GM12873 (cell line): ENCODE data around the gene ASF1B.
A peak's percentile ranks its signal among the peaks of the same experiment; 100 is the strongest.

Experiments used
- TF ChIP-seq, protein P1 (sequence below): IDR thresholded peaks from 2 replicates; pipeline ENCODE4 v1.5.1; 2012; ENCODE audit warnings: low read depth, mild to moderate bottlenecking, moderate library complexity, low read length, control low read depth; ENCODE audit not compliant: insufficient read depth; ENCODE audit errors: missing control alignments

The ASF1B gene

GRCh38 chr19:14091081-14091812 lies 45.1 kb downstream of the ASF1B start:
- TF ChIP-seq, protein P1, sequence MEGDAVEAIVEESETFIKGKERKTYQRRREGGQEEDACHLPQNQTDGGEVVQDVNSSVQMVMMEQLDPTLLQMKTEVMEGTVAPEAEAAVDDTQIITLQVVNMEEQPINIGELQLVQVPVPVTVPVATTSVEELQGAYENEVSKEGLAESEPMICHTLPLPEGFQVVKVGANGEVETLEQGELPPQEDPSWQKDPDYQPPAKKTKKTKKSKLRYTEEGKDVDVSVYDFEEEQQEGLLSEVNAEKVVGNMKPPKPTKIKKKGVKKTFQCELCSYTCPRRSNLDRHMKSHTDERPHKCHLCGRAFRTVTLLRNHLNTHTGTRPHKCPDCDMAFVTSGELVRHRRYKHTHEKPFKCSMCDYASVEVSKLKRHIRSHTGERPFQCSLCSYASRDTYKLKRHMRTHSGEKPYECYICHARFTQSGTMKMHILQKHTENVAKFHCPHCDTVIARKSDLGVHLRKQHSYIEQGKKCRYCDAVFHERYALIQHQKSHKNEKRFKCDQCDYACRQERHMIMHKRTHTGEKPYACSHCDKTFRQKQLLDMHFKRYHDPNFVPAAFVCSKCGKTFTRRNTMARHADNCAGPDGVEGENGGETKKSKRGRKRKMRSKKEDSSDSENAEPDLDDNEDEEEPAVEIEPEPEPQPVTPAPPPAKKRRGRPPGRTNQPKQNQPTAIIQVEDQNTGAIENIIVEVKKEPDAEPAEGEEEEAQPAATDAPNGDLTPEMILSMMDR, result peak; percentile 9

DNA sequence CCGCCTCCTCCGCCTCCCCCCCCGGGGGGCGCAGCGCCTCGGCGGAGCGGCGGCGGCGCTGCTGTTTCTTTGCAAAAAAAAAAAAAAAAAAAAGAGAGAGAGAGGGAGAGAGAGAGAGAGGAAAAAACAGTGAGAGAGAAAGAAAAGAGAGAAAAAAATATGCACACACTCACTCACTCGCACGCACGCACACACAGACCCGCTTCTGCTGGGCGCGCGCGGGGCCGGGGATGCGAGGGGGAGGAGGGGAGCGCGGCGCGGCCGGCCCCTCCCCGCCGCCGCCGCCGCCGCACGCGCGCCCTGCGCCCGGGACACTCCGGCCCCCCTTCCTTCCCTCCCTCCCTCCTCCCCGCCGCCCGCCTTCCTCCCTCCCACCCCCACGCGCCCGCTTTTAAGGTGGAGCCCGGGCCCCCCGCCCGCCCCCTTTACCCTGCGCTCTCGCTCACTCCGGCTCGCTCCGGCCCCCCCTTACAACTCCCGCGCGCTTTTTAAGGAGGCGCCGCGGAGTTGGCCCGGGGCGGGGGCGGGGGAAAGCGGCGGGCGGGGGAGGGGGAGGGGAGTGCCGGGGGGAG lies 45.8 kb downstream of the ASF1B start, which contains the start of gene SAMD1:
Gene SAMD1 (minus strand): TSS at position 243 of the 572 bp plus-strand sequence.
- TF ChIP-seq, protein P1, result no peak

DNA sequence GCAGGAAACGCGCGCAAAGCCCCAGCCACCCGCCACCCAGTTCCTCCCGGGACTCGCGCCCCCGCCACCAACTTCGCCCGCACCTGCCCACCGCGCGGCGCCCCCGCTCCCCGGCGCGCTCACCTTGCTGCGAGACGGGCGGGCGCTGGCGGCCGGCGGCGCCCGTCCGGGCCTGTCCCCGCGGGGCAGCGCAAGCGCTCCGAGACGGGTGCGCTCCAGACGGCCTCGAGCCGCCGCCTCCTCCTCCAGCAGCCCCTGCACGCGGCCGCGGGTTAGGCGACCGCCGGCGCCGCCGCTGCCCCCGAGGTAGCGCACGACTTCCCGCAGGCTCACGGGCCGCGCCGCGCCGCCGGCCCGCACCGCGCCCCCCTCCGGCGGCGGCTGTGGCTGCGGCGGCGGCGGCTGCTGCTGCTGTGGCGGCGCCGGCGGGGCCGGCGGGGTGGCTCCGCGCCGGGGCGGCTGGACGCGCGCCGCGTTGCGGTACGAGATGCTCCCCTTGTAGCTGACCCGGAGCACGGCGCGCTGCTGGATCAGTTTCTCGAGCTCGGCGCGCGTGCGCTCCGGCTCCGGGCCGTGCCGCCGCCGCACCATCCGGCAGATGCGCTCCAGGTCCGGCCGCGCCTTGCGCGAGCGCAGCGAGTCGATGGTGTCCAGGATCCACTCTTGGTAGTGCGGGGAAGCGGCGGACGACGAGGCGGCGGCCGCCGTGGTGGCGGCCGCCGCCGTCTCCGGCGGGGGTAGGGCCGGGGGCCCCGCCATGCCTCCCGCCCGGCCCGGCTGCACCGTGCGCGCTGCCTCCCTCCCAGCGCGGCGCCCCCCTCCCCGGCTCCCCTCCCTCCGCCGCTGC lies 46.5 kb downstream of the ASF1B start:
- TF ChIP-seq, protein P1, result peak; percentile 3

GRCh38 chr19:14089412-14089661 lies 47.1 kb downstream of the ASF1B start:
- TF ChIP-seq, protein P1, result peak; percentile 32

- TF ChIP-seq, protein P1, result no peak
Measured at GRCh38 chr19:14088634-14089411, 47.6 kb downstream of the ASF1B start.

GRCh38 chr19:14086098-14086497 lies 50.3 kb downstream of the ASF1B start:
- TF ChIP-seq, protein P1, result no peak

DNA sequence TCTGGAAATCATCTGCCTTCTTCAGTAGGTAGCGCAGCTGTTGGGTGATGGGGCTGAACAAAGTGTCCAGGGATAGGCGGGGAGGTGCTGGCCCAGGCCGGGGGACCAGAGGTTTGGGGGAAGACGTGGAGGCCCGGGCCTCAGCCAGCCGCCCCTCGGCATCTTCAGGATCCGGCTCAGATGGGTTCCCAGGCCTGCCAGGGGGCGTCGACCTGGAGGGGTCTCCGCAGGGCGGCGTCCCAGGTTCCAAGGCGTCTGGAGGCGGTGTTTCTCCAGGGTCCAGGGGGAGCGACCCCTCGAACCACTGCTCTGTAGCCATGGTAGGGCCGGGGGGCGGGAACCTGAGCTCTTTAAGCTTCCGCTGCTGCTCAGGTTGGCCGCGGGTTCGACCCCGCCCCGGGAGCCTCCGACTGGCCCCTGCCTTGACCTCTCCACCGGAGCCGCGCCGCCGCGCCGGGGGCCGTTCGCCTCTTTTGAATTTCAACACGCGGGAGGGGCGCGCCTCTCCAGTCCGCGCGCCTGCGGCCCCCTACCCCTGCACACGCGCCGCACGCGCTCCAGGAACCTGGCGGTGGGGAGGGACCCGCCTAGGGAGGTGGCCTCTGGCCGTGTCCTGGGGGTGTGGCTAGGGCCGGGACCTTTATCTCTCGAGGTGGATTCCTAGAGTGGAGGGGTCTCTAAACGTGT lies 50.9 kb downstream of the ASF1B start, which contains the start of gene C19orf67:
Gene C19orf67 (minus strand): TSS at position 475 of the 687 bp plus-strand sequence. CDS start 156 bp downstream, at position 319.
- TF ChIP-seq, protein P1, result no peak
